Fibroblast of lung (primary cell): ENCODE measurements around the gene HECW1.

Experiments
- EZH2 ChIP-seq: IDR thresholded peaks from 2 replicates; pipeline ENCODE4 v1.5.1; 2012; ENCODE audit warnings: low read length, control low read depth, mild to moderate bottlenecking; ENCODE audit errors: missing control alignments
- TF ChIP-seq, protein P1 (sequence below), 2 donors: IDR thresholded peaks in 1 of 2; conservative IDR thresholded peaks in 1 of 2; 1 replicate in 1 of 2; 2 replicates in 1 of 2; pipeline ENCODE4 v1.5.1; 2011 to 2012; ENCODE audit warnings: low read length in 2 of 2, control low read depth in 1 of 2, inconsistent platforms in 1 of 2, low read depth in 1 of 2, mild to moderate bottlenecking in 1 of 2

DNA sequence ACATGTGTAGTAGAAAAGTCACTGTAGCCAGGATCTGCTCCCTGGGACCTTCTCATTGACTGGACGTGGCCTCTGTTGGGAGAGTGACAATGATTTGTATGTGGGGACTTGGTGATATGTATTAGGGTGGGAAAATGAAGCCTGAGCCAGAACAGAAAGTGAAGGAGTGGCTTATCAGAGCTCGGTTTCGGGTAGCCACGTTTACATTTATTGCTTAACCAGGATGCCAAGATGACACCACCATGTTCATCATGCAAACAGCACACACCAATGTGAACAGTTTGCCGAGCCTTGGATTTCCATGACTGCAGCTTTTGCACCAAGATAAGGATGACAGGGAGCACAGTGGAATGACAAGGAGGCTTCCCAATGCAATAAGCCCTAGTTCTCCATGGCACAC lies 357.7 kb downstream of the HECW1 start:
- TF ChIP-seq, protein P1, sequence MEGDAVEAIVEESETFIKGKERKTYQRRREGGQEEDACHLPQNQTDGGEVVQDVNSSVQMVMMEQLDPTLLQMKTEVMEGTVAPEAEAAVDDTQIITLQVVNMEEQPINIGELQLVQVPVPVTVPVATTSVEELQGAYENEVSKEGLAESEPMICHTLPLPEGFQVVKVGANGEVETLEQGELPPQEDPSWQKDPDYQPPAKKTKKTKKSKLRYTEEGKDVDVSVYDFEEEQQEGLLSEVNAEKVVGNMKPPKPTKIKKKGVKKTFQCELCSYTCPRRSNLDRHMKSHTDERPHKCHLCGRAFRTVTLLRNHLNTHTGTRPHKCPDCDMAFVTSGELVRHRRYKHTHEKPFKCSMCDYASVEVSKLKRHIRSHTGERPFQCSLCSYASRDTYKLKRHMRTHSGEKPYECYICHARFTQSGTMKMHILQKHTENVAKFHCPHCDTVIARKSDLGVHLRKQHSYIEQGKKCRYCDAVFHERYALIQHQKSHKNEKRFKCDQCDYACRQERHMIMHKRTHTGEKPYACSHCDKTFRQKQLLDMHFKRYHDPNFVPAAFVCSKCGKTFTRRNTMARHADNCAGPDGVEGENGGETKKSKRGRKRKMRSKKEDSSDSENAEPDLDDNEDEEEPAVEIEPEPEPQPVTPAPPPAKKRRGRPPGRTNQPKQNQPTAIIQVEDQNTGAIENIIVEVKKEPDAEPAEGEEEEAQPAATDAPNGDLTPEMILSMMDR (conservative IDR thresholded peaks at IDR 0.05 in 1 of 2, IDR thresholded peaks at IDR 0.05 in 1 of 2; ENCODE audit: low read depth in 1 of 2, low read length in 2 of 2): no peak
- TF ChIP-seq EZH2: no peak
